ENCODE results near the gene SLFN12L.
"Not testable (repeated sequence)": the region's sequence is repeated elsewhere in the genome, so short reads cannot be mapped to it uniquely, and the experiment has no call there.

SLFN12L gene

DNA sequence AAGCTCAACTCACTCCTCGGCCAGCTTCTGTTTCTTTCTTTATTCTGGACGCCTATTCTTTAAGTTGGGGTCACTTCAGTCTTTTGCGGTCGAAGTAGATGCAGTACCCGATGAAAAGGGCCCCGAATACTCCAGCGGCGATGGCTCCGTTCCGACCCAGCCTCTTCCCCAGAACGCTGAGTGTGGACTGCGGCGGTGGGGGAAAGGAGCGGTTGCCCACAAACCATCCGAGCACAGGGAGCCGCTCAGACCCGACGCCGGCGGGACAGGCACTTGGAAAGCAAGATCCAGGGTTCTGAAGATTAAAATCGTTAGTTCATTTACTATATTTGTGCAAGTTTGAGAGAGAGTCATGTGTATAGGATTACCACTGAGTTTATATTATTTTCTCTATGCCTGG, 22.5 kb downstream of the SLFN12L start:
- ChIA-PET CTCF (interaction anchor here (0.9 kb wide), 1 partner anchor 18 kb away, joined by 3 read pairs; no protein-coding TSS in a partner anchor), POLR2A (no interaction called here)
- DNase-seq (ENCODE audit: extremely low spot score): no peak
- TF ChIP-seq, protein P1, sequence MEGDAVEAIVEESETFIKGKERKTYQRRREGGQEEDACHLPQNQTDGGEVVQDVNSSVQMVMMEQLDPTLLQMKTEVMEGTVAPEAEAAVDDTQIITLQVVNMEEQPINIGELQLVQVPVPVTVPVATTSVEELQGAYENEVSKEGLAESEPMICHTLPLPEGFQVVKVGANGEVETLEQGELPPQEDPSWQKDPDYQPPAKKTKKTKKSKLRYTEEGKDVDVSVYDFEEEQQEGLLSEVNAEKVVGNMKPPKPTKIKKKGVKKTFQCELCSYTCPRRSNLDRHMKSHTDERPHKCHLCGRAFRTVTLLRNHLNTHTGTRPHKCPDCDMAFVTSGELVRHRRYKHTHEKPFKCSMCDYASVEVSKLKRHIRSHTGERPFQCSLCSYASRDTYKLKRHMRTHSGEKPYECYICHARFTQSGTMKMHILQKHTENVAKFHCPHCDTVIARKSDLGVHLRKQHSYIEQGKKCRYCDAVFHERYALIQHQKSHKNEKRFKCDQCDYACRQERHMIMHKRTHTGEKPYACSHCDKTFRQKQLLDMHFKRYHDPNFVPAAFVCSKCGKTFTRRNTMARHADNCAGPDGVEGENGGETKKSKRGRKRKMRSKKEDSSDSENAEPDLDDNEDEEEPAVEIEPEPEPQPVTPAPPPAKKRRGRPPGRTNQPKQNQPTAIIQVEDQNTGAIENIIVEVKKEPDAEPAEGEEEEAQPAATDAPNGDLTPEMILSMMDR (IDR thresholded peaks at IDR 0.05; ENCODE audit: control extremely low read depth, extremely low read depth, low read depth, missing control alignments): no peak

DNA sequence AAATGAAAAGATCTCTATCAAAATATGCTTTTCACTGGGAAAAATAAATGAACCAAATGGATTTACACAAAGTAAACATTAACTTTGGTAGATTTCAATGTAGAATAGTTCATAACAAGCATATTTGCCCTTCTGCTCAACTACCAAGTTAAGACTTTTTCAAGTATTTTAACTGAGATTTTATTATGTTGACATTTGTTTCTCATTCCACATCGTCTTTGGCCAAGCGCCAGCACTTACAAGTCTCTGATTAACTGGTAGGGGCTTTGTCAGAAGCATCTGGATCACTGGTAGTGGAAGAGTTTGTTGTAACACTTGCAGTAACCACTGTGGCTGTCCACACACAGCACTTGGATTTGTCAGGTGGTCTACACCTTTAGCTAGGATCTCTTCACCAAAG, 22.9 kb downstream of the SLFN12L start:
- TF ChIP-seq, protein P1 (IDR thresholded peaks at IDR 0.05; ENCODE audit: control extremely low read depth, extremely low read depth, low read depth, missing control alignments): no peak
- CTCF ChIA-PET: interaction anchor here (0.9 to 1.1 kb wide), 2 partner anchors 16 to 19 kb away, joined by 3 read pairs; no protein-coding TSS in a partner anchor
- no peak for DNase-seq (ENCODE audit: extremely low spot score)
- POLR2A ChIA-PET: no interaction called here

DNA sequence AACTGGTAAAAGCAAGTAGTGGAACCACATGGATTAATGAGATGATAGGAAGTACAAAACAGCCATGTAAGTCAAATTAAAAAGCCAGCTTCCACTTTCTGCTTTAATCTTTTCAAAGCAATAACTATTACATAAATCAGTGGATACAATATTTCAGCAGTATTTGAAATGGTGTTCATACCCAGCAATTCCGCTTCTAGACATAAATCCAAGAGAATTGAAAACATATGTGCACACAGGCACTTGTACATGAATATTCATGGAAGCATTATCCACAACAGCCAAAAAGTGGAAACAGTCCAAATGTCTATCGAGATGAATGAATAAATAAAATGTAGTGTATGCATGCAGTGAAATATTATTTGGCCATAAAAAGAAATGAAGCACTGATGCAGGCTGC, 27.4 kb downstream of the SLFN12L start:
- ChIA-PET POLR2A (no interaction called here), CTCF (interaction anchor here (1.3 kb wide), 1 partner anchor 13 kb away, joined by 3 read pairs; no protein-coding TSS in a partner anchor)
- TF ChIP-seq, protein P1 (IDR thresholded peaks at IDR 0.05; ENCODE audit: control extremely low read depth, extremely low read depth, low read depth, missing control alignments): no peak
- no peak for DNase-seq (ENCODE audit: extremely low spot score)

DNA sequence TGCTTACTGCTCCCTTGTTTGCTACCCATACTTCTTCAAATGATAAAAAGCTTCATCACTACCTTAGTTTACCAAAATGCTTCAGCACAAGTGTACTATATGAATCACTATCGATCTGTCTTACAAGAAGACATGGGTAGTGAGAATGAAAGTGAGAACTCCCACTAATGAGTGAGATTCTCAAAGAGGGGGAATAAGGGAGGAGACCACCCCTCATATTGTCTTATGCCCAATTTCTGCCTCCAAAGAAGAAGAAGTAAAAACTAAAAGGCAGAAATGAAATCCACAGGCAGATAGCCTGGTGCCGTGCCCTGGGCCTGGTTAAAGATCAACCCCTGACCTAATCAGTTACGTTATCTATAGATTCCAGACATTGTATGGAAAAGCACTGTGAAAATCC, 29.8 kb downstream of the SLFN12L start:
- DNase-seq (ENCODE audit: extremely low spot score); POLR2A ChIA-PET: not testable (repeated sequence)
- CTCF ChIA-PET: interaction anchor here (0.6 kb wide), 1 partner anchor 12 kb away, joined by 3 read pairs; no protein-coding TSS in a partner anchor

DNA sequence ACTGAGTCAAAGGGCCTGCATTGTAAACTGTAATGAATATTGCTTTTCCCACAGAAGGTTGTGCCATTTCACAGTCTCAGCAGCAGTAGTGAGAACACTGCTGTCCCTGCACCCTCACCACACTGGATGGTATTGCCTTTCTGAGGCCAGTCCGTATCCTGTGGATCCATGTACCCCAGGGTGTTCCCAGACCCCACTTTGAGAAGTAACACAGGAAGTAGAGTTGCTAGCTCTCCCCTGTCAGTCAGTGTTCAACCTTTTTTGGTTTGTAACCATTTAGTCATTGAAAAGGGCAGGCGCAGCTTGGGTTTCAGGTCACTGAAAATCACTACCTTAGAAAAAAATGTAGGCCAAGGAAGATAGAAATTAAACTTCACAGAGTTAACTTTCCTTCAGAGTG, 37.9 kb downstream of the SLFN12L start:
- POLR2A ChIA-PET: no interaction called here
- TF ChIP-seq, protein P1 (IDR thresholded peaks at IDR 0.05; ENCODE audit: control extremely low read depth, extremely low read depth, low read depth, missing control alignments): no peak
- DNase-seq (ENCODE audit: extremely low spot score): no peak
- CTCF ChIA-PET: no interaction called here

DNA sequence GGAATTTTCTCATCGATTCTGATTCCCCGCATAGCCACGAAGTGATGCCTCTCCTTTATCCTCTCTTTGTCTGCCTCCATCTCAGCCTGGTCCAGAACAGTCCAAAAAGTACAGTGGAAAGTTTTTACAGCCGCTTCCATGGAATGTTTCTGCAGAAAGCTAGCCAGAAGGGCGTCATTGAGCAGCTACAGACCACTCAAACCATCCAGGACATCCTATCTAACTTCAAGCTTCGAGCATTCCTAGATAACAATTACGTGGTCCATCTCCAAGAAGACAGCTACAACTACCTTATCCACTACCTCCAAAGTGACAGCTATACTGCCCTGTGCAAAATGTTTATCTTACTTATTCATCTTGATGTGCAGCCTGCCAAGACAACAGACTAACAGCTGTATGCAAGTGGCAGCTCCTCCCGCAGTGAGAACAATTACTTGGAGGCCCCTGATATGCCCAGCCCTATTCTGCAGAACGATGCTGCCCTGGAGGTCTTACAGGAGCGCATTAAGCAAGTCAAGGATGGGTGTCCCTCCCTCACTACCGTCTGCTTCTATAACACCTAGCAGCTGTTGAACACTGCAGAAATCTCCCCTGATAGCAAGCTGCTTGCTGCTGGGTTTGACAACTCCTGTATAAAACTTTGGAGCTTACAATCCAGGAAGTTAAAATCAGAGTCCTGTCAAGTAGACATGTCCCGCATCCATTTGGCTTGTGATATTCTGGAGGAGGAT, 38.9 kb downstream of the SLFN12L start:
- TF ChIP-seq, protein P1 (IDR thresholded peaks at IDR 0.05; ENCODE audit: control extremely low read depth, extremely low read depth, low read depth, missing control alignments): no peak
- ChIA-PET CTCF (interaction anchor here (0.9 kb wide), 2 partner anchors 15 to 40 kb away, joined by 3 read pairs; no protein-coding TSS in a partner anchor), POLR2A (interaction anchor here (0.6 kb wide), 1 partner anchor 125 kb away, joined by 3 read pairs; the partner anchor contains the start of gene SLFN11)
- DNase-seq (ENCODE audit: extremely low spot score): no peak
